ENCODE data around the gene LRRK1. TPM values are rescaled to one million over a fixed set of nuclear protein-coding genes. Genes with fewer than 3 reads are reported as not detected.

The LRRK1 gene
- total and polyA plus RNA-seq, 2 donors (not counting 1 experiment from before 2014, with no cell fraction given) = 19.8 to 53.0 TPM

- Histone ChIP-seq H3K4me3 (ENCODE audit: control extremely low read depth in 1 of 5, extremely low read depth in 1 of 5, insufficient read depth in 1 of 5, low read depth in 2 of 5, low read length in 4 of 5) (peak overlapping the region in 3 of 5 experiments; percentile 41 to 56 (median 50)), H3K4me1 (ENCODE audit: control insufficient read depth in 2 of 2, insufficient read depth in 2 of 2, low read length in 2 of 2) (peaks cover 48 to 73% of the 10 kb centered on the region in 2 donors), H3K4me2 (replicated peaks; ENCODE audit: low read depth, low read length, poor library complexity, severe bottlenecking) (peak overlapping the region; percentile 78), H3K27me3 (replicated peaks in 1 of 4; ENCODE audit: control extremely low read depth in 1 of 4, control insufficient read depth in 3 of 4, insufficient read depth in 4 of 4, low read length in 3 of 4) (no peaks in the 10 kb centered on the region), H3K9ac (ENCODE audit: low read length) (peak overlapping the region; percentile 55), H3K79me2 (ENCODE audit: control insufficient read depth, insufficient read depth, low read length) (peaks cover 49% of the 10 kb centered on the region), H4K20me1 (ENCODE audit: control insufficient read depth, insufficient read depth, low read length, poor library complexity, severe bottlenecking) (peaks cover 12% of the 10 kb centered on the region), H3K9me3 (ENCODE audit: control extremely low read depth in 1 of 3, control insufficient read depth in 2 of 3, insufficient read depth in 1 of 3, low read length in 2 of 3) (no peaks in the 10 kb centered on the region), H3K27ac (ENCODE audit: low read length in 2 of 2) (peak overlapping the region; percentile 65 to 80), H3K36me3 (replicated peaks in 1 of 2; ENCODE audit: control extremely low read depth in 1 of 2, control insufficient read depth in 1 of 2, extremely low read depth in 1 of 2, insufficient read depth in 2 of 2, low read length in 1 of 2) (peaks cover 0 to 17% of the 10 kb centered on the region in 2 experiments), H2AFZ (ENCODE audit: insufficient read depth, low read depth, low read length, poor library complexity, severe bottlenecking) (peak overlapping the region; percentile 70)
- peak; percentile 9 for ATAC-seq (ENCODE audit: low read depth)
- DNase-seq = peak; percentile 62
- Mint-ChIP-seq H3K27ac (peak overlapping the region; percentile 94), H3K4me3 (peak overlapping the region; percentile 88), H3K9me3 (ENCODE audit: insufficient read depth) (no peaks in the 10 kb centered on the region), H3K4me1 (peaks cover 71% of the 10 kb centered on the region), H3K27me3 (no peaks in the 10 kb centered on the region)
- no peak for TF ChIP-seq EZH2 (IDR thresholded peaks at IDR 0.05; ENCODE audit: borderline replicate concordance, insufficient read depth, low read depth, low read length, poor library complexity, severe bottlenecking)
- TF ChIP-seq CTCF (IDR thresholded peaks at IDR 0.05) = no peak
- WGBS (ENCODE audit: insufficient coverage) = 0% methylated on average over 6 of the region's 13 CpGs
- intact Hi-C loops (cut with micrococcal nuclease) = loop anchor here (5.0 kb wide), 1 partner anchor 370 kb away; no protein-coding TSS in a partner anchor
- ChIA-PET CTCF (interaction anchor here (0.7 to 14.9 kb wide), 3 partner anchors 21 to 336 kb away, joined by 3 to 807 read pairs (median 7); no protein-coding TSS in a partner anchor), POLR2A (interaction anchor here (0.6 kb wide), 1 partner anchor 326 kb away, joined by 3 read pairs; no protein-coding TSS in a partner anchor)
Observed at GRCh38 chr15:100922192-100923040, 3.3 kb downstream of the LRRK1 start.
